Activated T-helper 1 cell treated with anti-CD3 and anti-CD28 coated beads, Interleukin-2, amount 50 U/mL, for 16 hours (primary cell): ENCODE results near the gene ABTB2.
"Not testable (repeated sequence)": the region's sequence is repeated elsewhere in the genome, so short reads cannot be mapped to it uniquely, and the experiment has no call there.

Experiments
- DNase-seq, 2 donors: peaks; one replicate each; pipeline ENCODE4 v3.0.0-alpha.2; 2020; ENCODE audit warnings: low read depth in 1 of 2, low spot score in 1 of 2

ABTB2 gene

GRCh38 chr11:34264303-34265110, 93.3 kb downstream of the ABTB2 start:
- DNase-seq = no peak

- no peak for DNase-seq
Measured at GRCh38 chr11:34263441-34264091, 94.2 kb downstream of the ABTB2 start.

GRCh38 chr11:34262531-34263081, 95.2 kb downstream of the ABTB2 start:
- DNase-seq = no peak

- no peak for DNase-seq
Measured at GRCh38 chr11:34261820-34262219, 96.0 kb downstream of the ABTB2 start.

- DNase-seq = no peak
Measured at GRCh38 chr11:34261095-34261494, 96.7 kb downstream of the ABTB2 start.

- no peak for DNase-seq
Measured at GRCh38 chr11:34260072-34260575, 97.7 kb downstream of the ABTB2 start.

- DNase-seq = no peak
Measured at GRCh38 chr11:34259087-34259486, 98.7 kb downstream of the ABTB2 start.

- DNase-seq = no peak
Measured at GRCh38 chr11:34256626-34257025, 101.2 kb downstream of the ABTB2 start.

- no peak for DNase-seq
Measured at GRCh38 chr11:34256150-34256549, 101.7 kb downstream of the ABTB2 start.

- no peak for DNase-seq
Measured at GRCh38 chr11:34255101-34255500, 102.7 kb downstream of the ABTB2 start.

- DNase-seq = no peak
Measured at GRCh38 chr11:34254011-34254410, 103.8 kb downstream of the ABTB2 start.

GRCh38 chr11:34252651-34253050, 105.2 kb downstream of the ABTB2 start:
- no peak for DNase-seq

GRCh38 chr11:34252015-34252414, 105.8 kb downstream of the ABTB2 start:
- no peak for DNase-seq

GRCh38 chr11:34251589-34251980, 106.2 kb downstream of the ABTB2 start:
- DNase-seq = no peak

GRCh38 chr11:34250732-34251588, 106.8 kb downstream of the ABTB2 start:
- DNase-seq = peak; percentile 13 to 35

GRCh38 chr11:34250211-34250610, 107.6 kb downstream of the ABTB2 start:
- no peak for DNase-seq

GRCh38 chr11:34249439-34249838, 108.4 kb downstream of the ABTB2 start:
- DNase-seq = no peak

GRCh38 chr11:34246511-34246910, 111.3 kb downstream of the ABTB2 start:
- DNase-seq = not testable (repeated sequence)

- DNase-seq = no peak
Measured at GRCh38 chr11:34245041-34245440, 112.8 kb downstream of the ABTB2 start.

GRCh38 chr11:34243600-34244464, 114.0 kb downstream of the ABTB2 start:
- peak in 1 of 2 donors; percentile 9 for DNase-seq
